CD4-positive, alpha-beta T cell (primary cell): ENCODE results near the gene MYZAP. TPM values are rescaled to one million over a fixed set of nuclear protein-coding genes. Genes with fewer than 3 reads are reported as not detected.

Experiments
- ATAC-seq: fragments of 200-7000 bp; cut with Tn5 transposase; one replicate; pipeline ENCODE4 v1.10.0; 2022; ENCODE audit warnings: mild to moderate bottlenecking; ENCODE audit not compliant: poor library complexity
- CTCF ChIA-PET: fragments of 350-600 bp; sonication (Branson Sonifier 250); formaldehyde crosslinking; loops from one replicate; lab custom pipeline; 2021; ENCODE audit warnings: antibody characterized with exemption, inconsistent platforms; lab: Charles Lee
- POLR2A ChIA-PET: fragments of 350-600 bp; sonication (Branson Sonifier 250); formaldehyde crosslinking; loops from one replicate; lab custom pipeline; 2021; ENCODE audit warnings: antibody characterized with exemption, inconsistent platforms; lab: Charles Lee
- DNase-seq, 14 experiments: peaks; one replicate each; pipeline ENCODE4 v3.0.0-alpha.2; 2013 to 2020; ENCODE audit warnings: mixed read lengths in 2 of 14
- H3K27ac ChIP-seq, 2 donors: one replicate each; pipeline versions ENCODE4 v1.5.1 to v1.7.0; 2013; ENCODE audit warnings: low read length in 2 of 2, low read depth in 1 of 2, mild to moderate bottlenecking in 1 of 2
- H3K27me3 ChIP-seq, 2 experiments: 1 replicate in 1 of 2; 2 replicates in 1 of 2; pipeline versions ENCODE4 v1.6.1 to v1.7.0; 2013; ENCODE audit warnings: low read length in 2 of 2, control low read depth in 1 of 2, mild to moderate bottlenecking in 1 of 2, moderate library complexity in 1 of 2; ENCODE audit not compliant: insufficient read depth in 2 of 2, control insufficient read depth in 1 of 2
- H3K36me3 ChIP-seq: one replicate; pipeline ENCODE4 v1.6.1; 2013; ENCODE audit warnings: low read length, control low read depth; ENCODE audit not compliant: insufficient read depth
- H3K4me1 ChIP-seq: one replicate; pipeline ENCODE4 v1.6.1; 2013; ENCODE audit warnings: low read length, control low read depth; ENCODE audit not compliant: insufficient read depth
- H3K4me3 ChIP-seq: one replicate; pipeline ENCODE4 v1.5.1; 2013; ENCODE audit warnings: mild to moderate bottlenecking, low read length, moderate library complexity
- H3K9me3 ChIP-seq, 2 experiments: 1 replicate in 1 of 2; 2 replicates in 1 of 2; pipeline versions ENCODE4 v1.6.1 to v1.7.0; 2013; ENCODE audit warnings: low read length in 2 of 2, mild to moderate bottlenecking in 2 of 2, control low read depth in 1 of 2, moderate library complexity in 1 of 2; ENCODE audit not compliant: control insufficient read depth in 1 of 2, insufficient read depth in 1 of 2
- H3K27ac Mint-ChIP-seq: one replicate; pipeline ENCODE4 v1.8.0; 2020; ENCODE audit warnings: mixed read lengths
- H3K27me3 Mint-ChIP-seq: one replicate; pipeline ENCODE4 v1.8.0; 2021; ENCODE audit warnings: mixed read lengths
- H3K36me3 Mint-ChIP-seq: one replicate; pipeline ENCODE4 v1.8.0; 2021; ENCODE audit warnings: low read depth, mixed read lengths
- H3K4me1 Mint-ChIP-seq: one replicate; pipeline ENCODE4 v1.8.0; 2021; ENCODE audit warnings: low read depth, mixed read lengths
- H3K4me3 Mint-ChIP-seq: one replicate; pipeline ENCODE4 v1.8.0; 2020; ENCODE audit warnings: mild to moderate bottlenecking, mixed read lengths
- H3K9me3 Mint-ChIP-seq: one replicate; pipeline ENCODE4 v1.8.0; 2020; ENCODE audit warnings: mixed read lengths
- CTCF ChIP-seq: fragments of 200-600 bp; IDR thresholded peaks from one replicate; pipeline ENCODE4 v1.8.0; 2022; ENCODE audit warnings: antibody characterized with exemption, mild to moderate bottlenecking
- intact Hi-C, 2 experiments: fragments of 100-400 bp; cut with DNase I in 1 of 2; cut with micrococcal nuclease in 1 of 2; formaldehyde crosslinking; loops; one replicate each; pipeline versions ENCODE4 v1.15.1 to v1.9.0; 2023 to 2025; cut with DNase I, micrococcal nuclease
- total RNA-seq, 174 experiments: library from RNA in 2 of 174; stranded (reverse) in 2 of 174; gene quantifications; one replicate each; pipeline ENCODE4 v1.2.3 and lab custom pipeline; 2021 to 2026

MYZAP gene
- total RNA-seq, 2 experiments from 2014 or later: 0.66 to 1.1 TPM

GRCh38 chr15:57624730-57625129 lies 33.0 kb downstream of the MYZAP start:
- Histone ChIP-seq H3K36me3 (no peaks in the 10 kb centered on the region), H3K27me3 (no peaks in the 10 kb centered on the region), H3K4me3 (no peak overlapping the region), H3K27ac (no peak overlapping the region), H3K9me3 (no peaks in the 10 kb centered on the region), H3K4me1 (no peaks in the 10 kb centered on the region)
- ChIA-PET POLR2A (no interaction called here), CTCF (no interaction called here)
- Mint-ChIP-seq H3K36me3 (no peaks in the 10 kb centered on the region), H3K4me1 (no peaks in the 10 kb centered on the region), H3K9me3 (no peaks in the 10 kb centered on the region), H3K4me3 (no peak overlapping the region), H3K27ac (no peak overlapping the region), H3K27me3 (no peaks in the 10 kb centered on the region)
- no peak for ATAC-seq
- no peak for TF ChIP-seq CTCF
- DNase-seq: no peak
- intact Hi-C loops: no loop called here

- peaks cover 7% of the 10 kb centered on the region for H3K27me3 Mint-ChIP-seq
- ATAC-seq: no peak
- no peak for DNase-seq
- intact Hi-C loops: no loop called here
- no peaks in the 10 kb centered on the region for H3K4me1 Mint-ChIP-seq
- H3K27ac Mint-ChIP-seq: no peak overlapping the region
- Histone ChIP-seq H3K27me3 (no peaks in the 10 kb centered on the region), H3K36me3 (no peaks in the 10 kb centered on the region), H3K9me3 (no peaks in the 10 kb centered on the region), H3K4me3 (no peak overlapping the region), H3K4me1 (no peaks in the 10 kb centered on the region), H3K27ac (no peak overlapping the region)
- no peak overlapping the region for H3K4me3 Mint-ChIP-seq
- TF ChIP-seq CTCF: no peak
- H3K36me3 Mint-ChIP-seq: no peaks in the 10 kb centered on the region
- POLR2A ChIA-PET: no interaction called here
- H3K9me3 Mint-ChIP-seq: no peaks in the 10 kb centered on the region
- CTCF ChIA-PET: no interaction called here
Measured at GRCh38 chr15:57625703-57626448, 34.2 kb downstream of the MYZAP start.

- no peak overlapping the region for H3K4me3 Mint-ChIP-seq
- DNase-seq (no peak), ATAC-seq (no peak)
- no peaks in the 10 kb centered on the region for H3K4me1 Mint-ChIP-seq
- ChIA-PET CTCF (no interaction called here), POLR2A (no interaction called here)
- Histone ChIP-seq H3K9me3 (no peaks in the 10 kb centered on the region), H3K27me3 (no peaks in the 10 kb centered on the region), H3K4me3 (no peak overlapping the region), H3K27ac (no peak overlapping the region), H3K36me3 (no peaks in the 10 kb centered on the region), H3K4me1 (no peaks in the 10 kb centered on the region)
- no peak for TF ChIP-seq CTCF
- no peak overlapping the region for H3K27ac Mint-ChIP-seq
- H3K27me3 Mint-ChIP-seq: peaks cover 9% of the 10 kb centered on the region
- no peaks in the 10 kb centered on the region for H3K36me3 Mint-ChIP-seq
- H3K9me3 Mint-ChIP-seq: no peaks in the 10 kb centered on the region
- intact Hi-C loops: no loop called here
Measured at GRCh38 chr15:57626713-57627440, 35.2 kb downstream of the MYZAP start.
